Measurements from ENCODE around the gene NYAP2.

Gene NYAP2

DNA sequence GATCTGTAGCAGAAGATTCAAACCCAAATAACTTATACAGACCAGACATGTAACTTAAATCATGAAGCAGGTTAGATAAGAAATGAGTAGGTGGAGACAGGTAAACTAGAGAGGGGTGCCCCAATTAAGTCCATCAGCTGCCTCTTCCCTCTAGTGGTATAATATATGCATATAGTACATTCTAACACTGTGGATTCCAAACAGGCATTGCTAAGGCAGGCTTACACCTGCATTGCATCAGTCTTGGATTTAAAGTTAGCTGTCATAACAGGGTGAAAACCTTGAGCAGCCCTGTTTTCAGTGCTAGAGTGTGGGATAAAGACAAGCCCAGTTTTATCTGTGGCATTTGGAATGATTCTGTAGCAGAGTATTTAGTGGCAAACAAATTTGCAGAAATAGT is 63.4 kb downstream of the NYAP2 start:
- no peaks in the 10 kb centered on the region for H4K20me1 ChIP-seq (ENCODE audit: insufficient read depth)
- H3K36me3 ChIP-seq (ENCODE audit: insufficient read depth), result no peaks in the 10 kb centered on the region
- H3K79me2 ChIP-seq (ENCODE audit: insufficient read depth, low read depth), result no peaks in the 10 kb centered on the region
- H2AFZ ChIP-seq (ENCODE audit: low read depth), result no peak overlapping the region
- TF ChIP-seq, protein P1, sequence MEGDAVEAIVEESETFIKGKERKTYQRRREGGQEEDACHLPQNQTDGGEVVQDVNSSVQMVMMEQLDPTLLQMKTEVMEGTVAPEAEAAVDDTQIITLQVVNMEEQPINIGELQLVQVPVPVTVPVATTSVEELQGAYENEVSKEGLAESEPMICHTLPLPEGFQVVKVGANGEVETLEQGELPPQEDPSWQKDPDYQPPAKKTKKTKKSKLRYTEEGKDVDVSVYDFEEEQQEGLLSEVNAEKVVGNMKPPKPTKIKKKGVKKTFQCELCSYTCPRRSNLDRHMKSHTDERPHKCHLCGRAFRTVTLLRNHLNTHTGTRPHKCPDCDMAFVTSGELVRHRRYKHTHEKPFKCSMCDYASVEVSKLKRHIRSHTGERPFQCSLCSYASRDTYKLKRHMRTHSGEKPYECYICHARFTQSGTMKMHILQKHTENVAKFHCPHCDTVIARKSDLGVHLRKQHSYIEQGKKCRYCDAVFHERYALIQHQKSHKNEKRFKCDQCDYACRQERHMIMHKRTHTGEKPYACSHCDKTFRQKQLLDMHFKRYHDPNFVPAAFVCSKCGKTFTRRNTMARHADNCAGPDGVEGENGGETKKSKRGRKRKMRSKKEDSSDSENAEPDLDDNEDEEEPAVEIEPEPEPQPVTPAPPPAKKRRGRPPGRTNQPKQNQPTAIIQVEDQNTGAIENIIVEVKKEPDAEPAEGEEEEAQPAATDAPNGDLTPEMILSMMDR (conservative IDR thresholded peaks at IDR 0.05; ENCODE audit: low read depth, low read length), result no peak
- H3K27ac ChIP-seq, result no peak overlapping the region
- H3K4me1 ChIP-seq (ENCODE audit: low read depth, poor library complexity, severe bottlenecking), result peaks cover 37% of the 10 kb centered on the region
- H3K9ac ChIP-seq, result no peak overlapping the region
- H3K27me3 ChIP-seq (ENCODE audit: insufficient read depth, low read depth), result no peaks in the 10 kb centered on the region
- no peak overlapping the region for H3K4me2 ChIP-seq
- no peak overlapping the region for H3K4me3 ChIP-seq (IDR thresholded peaks at IDR 0.05; ENCODE audit: insufficient read depth, low read depth, low read length)

DNA sequence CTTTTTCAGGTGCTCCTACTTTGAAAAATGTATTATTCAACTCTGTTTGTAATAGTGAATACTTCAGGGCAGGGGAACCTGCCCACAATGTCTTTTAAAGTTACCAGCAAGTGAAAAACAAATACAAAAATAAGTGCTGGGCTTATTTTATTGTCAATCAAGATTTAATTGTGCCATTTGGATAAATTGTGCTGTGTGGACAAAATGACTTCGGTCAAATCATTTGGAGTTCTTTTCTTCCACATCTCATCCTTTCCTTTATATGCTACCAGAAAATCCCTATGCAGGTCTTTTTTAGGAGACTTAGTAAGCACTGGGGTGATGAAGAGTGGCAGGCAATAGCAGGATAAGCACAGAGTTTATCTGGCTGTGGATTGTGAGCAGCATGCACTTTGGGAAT is 63.9 kb downstream of the NYAP2 start:
- no peaks in the 10 kb centered on the region for H4K20me1 ChIP-seq (ENCODE audit: insufficient read depth)
- H3K36me3 ChIP-seq (ENCODE audit: insufficient read depth), result no peaks in the 10 kb centered on the region
- H3K27ac ChIP-seq, result no peak overlapping the region
- no peaks in the 10 kb centered on the region for H3K79me2 ChIP-seq (ENCODE audit: insufficient read depth, low read depth)
- no peak overlapping the region for H3K4me2 ChIP-seq
- no peak overlapping the region for H3K4me3 ChIP-seq (IDR thresholded peaks at IDR 0.05; ENCODE audit: insufficient read depth, low read depth, low read length)
- no peak overlapping the region for H2AFZ ChIP-seq (ENCODE audit: low read depth)
- TF ChIP-seq, protein P1 (conservative IDR thresholded peaks at IDR 0.05; ENCODE audit: low read depth, low read length), result no peak
- peaks cover 36% of the 10 kb centered on the region for H3K4me1 ChIP-seq (ENCODE audit: low read depth, poor library complexity, severe bottlenecking)
- H3K27me3 ChIP-seq (ENCODE audit: insufficient read depth, low read depth), result no peaks in the 10 kb centered on the region
- no peak overlapping the region for H3K9ac ChIP-seq

DNA sequence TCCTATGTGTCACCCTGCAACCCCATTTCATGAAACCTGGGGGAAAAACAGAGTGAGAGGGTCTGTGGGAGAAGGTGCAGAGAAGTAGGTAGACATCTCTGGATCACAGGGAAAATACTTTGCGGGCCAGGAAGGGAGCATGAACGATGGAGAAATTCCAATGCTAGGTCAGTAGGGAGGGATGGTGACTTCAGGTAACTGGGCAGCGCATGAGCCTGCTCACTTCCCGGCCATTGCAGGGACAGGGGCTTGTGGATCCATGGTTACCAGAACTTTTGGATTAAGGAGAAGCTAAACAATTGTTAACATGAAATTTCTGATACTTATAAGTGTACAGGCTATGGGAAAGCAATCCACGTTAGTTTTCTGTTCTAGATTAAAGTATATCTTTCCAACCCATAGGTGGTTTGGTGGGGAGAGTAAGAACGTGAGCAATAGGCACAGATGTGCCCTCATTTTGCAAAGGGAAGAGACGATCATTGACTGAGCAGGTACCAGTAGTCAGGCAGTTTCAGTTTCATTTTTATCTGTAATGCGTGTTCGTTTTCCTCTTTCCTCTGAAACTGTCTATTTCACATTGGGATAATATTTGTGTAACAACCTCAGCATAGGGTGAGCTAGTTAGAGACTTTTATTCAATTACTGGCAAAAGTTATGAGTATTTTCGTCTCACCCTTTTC is 65.0 kb downstream of the NYAP2 start:
- peak overlapping the region; percentile 75 for H2AFZ ChIP-seq (ENCODE audit: low read depth)

DNA sequence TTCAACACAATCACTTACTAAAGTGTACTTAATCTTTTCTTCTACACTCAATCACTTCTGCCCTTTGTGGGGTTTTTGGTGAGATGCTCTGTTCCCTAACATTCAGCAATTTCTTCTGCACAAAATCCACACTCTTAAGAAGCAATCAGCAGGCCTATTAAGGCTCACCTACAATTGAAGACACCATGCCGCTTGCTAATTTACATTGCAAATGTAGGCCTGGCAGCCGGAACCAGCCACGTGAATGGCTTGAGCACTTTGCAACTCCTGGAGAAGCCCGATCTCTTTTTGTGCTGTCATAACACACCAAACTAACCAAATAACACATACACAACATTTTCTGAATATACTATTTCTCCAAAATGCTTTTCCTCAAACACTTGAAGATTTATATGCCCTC is 66.3 kb downstream of the NYAP2 start:
- H3K36me3 ChIP-seq (ENCODE audit: insufficient read depth), result no peaks in the 10 kb centered on the region
- H4K20me1 ChIP-seq (ENCODE audit: insufficient read depth), result no peaks in the 10 kb centered on the region
- no peaks in the 10 kb centered on the region for H3K79me2 ChIP-seq (ENCODE audit: insufficient read depth, low read depth)
- no peak overlapping the region for H2AFZ ChIP-seq (ENCODE audit: low read depth)
- no peak overlapping the region for H3K9ac ChIP-seq
- no peak overlapping the region for H3K4me2 ChIP-seq
- TF ChIP-seq, protein P1 (conservative IDR thresholded peaks at IDR 0.05; ENCODE audit: low read depth, low read length), result no peak
- peaks cover 27% of the 10 kb centered on the region for H3K4me1 ChIP-seq (ENCODE audit: low read depth, poor library complexity, severe bottlenecking)
- H3K27ac ChIP-seq, result no peak overlapping the region
- H3K27me3 ChIP-seq (ENCODE audit: insufficient read depth, low read depth), result no peaks in the 10 kb centered on the region
- no peak overlapping the region for H3K4me3 ChIP-seq (IDR thresholded peaks at IDR 0.05; ENCODE audit: insufficient read depth, low read depth, low read length)

More for the DNA sequence above, 65.0 kb downstream of the NYAP2 start:
- TF ChIP-seq, protein P1 (conservative IDR thresholded peaks at IDR 0.05; ENCODE audit: low read depth, low read length), result no peak
- H4K20me1 ChIP-seq (ENCODE audit: insufficient read depth), result no peaks in the 10 kb centered on the region
- H3K4me3 ChIP-seq (IDR thresholded peaks at IDR 0.05; ENCODE audit: insufficient read depth, low read depth, low read length), result no peak overlapping the region
- peak overlapping the region; percentile 8; the same call in 1 of the 2 replicates for H3K9ac ChIP-seq
- H3K4me2 ChIP-seq, result peak overlapping the region; percentile 61
- H3K27ac ChIP-seq, result peak overlapping the region; percentile 8; the same call in 1 of the 2 replicates
- H3K27me3 ChIP-seq (ENCODE audit: insufficient read depth, low read depth), result no peaks in the 10 kb centered on the region
- H3K4me1 ChIP-seq (ENCODE audit: low read depth, poor library complexity, severe bottlenecking), result peaks cover 27% of the 10 kb centered on the region
- no peaks in the 10 kb centered on the region for H3K79me2 ChIP-seq (ENCODE audit: insufficient read depth, low read depth)
- no peaks in the 10 kb centered on the region for H3K36me3 ChIP-seq (ENCODE audit: insufficient read depth)

Data from KMS-11 (cell line).